Measurements from ENCODE around the gene NCF1.
"Not testable (repeated sequence)": the region's sequence is repeated elsewhere in the genome, so short reads cannot be mapped to it uniquely, and the experiment has no call there.

Gene NCF1

DNA sequence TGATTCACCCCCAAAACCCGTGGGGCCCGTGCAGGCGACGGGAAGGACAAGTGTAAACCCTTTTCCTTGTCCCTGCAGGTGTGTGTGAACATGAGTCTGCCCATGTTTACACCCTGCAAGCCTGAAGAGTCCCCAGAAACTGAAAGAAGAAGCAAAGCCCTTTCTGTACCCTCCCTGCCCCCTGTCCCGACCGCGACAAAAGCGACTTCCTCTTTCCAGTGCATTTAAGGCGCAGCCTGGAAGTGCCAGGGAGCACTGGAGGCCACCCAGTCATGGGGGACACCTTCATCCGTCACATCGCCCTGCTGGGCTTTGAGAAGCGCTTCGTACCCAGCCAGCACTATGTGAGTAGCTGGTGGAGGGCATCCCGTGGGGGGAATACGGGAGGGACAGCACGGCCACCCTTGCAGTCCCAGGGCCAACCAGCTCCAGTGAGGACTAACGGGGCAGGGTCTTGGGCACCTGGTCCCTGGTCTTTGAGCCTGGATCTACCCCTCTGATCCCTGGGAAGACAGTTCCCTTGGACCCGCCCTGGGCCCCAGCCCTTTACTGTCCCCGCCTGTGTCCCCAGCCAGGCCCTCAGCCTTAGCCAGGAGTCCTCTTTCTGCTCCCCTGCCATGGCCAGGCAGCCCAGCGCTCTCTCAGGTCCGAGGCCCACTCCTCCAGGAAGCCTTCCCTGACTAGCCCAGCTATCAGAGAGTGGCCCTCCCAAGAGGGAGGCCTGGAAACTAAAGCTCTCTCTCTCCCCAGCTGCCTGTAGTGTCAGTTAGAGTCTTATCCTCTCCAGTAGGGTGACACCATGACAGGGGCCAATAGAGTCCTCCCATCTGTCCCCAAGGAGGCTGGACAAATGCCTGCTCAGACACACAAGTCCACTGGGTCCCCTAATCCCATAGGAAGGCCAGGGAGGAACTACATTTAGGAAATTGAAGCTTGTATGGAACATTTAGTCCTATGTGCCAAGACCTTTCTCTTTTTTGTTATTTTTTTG lies at the start of gene NCF1:
Gene NCF1 (plus strand): TSS at position 252 of the 991 bp plus-strand sequence. CDS start 21 bp downstream, at position 273.
- not testable (repeated sequence) for DNase-seq (ENCODE audit: low read depth in 2 of 2)

DNA sequence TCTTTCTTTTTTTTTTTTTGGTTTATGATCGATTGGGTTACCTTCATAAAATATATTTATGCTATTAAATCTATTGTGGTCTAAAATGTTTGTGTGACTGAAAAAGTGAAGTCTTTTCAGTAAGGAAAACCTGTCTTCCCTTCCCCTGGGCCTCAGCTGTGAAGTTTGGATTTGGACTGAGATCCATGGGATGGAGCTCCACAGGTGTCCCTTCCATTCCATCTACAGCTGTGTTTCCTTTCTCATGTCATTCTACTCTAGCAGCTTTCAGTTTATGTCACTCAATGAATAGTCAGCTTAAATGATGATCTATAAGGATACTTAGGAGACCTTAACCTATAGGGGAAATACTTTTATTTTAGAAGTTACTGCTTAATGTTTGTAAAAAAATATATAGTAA lies 48.0 kb upstream of the NCF1 start:
- DNase-seq (ENCODE audit: low read depth in 2 of 2): no peak

DNA sequence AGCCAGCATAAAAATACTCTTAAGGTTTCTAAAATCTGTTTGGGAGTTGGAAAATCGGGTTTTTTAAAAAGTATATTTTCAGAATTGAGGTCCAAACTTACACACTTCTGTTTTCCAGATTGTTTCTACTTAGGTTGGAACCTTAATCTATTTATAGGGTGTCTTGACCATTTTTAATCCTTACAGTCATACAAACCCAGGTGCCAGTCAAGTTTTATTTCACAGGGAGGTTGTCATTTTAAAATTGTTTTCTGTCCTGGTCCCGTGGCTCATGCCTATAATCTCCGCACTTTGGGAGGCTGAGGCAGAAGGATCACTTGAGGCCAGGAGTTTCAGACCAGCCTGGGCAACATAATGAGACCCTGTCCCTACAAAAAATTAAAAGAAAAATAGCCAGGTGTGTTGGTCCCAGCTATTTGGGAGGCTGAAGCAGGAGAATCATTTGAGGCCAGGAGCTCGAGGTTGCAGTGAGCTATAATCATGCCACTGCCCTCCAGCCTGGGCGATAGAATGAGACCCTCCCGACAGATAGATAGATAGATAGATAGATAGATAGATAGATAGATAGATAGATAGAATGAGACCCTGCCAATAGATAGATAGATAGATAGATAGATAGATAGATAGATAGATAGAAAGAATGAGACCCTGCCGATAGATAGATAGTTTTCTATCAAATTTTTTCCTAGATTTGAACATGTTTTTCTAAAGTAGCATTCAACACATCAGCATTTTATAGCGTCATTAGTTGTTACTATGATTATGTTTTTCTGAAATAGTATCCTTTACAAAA lies 47.3 kb upstream of the NCF1 start:
- no peak for DNase-seq (ENCODE audit: low read depth in 2 of 2)

DNA sequence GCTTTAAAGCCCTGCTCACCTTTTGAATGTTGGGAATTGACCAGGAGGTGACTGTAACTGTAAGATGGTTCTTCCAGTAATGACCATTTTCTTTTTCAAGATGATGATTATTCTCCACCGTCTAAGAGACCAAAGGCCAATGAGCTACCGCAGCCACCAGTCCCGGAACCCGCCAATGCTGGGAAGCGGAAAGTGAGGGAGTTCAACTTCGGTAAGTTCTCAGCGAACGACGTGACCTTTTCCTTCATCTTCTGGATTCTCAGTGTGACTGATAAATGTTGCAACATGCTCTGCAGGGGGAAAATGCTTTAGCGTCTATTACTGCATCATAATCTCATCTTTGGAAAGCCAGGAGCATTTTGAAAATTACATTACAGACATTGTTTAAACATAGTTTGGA lies 45.1 kb upstream of the NCF1 start:
- DNase-seq (ENCODE audit: low read depth in 2 of 2): not testable (repeated sequence)

DNA sequence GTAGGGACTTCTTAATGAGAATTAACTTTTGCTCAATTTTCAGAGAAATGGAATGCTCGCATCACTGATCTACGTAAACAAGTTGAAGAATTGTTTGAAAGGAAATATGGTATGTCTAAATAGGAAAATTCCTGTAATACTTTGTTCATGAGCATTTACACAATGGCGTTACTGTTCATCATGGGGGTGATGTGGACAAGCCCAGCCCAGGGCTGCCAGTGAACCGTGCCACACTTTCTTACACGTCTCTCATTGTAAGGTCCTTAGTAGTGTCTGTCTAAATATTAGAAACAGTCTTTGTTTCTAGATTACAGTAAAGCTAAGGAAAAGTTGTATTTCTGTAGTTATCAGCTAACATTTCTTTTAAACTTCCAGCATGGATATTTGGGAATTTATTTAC lies 43.6 kb upstream of the NCF1 start:
- not testable (repeated sequence) for DNase-seq (ENCODE audit: low read depth in 2 of 2)

DNA sequence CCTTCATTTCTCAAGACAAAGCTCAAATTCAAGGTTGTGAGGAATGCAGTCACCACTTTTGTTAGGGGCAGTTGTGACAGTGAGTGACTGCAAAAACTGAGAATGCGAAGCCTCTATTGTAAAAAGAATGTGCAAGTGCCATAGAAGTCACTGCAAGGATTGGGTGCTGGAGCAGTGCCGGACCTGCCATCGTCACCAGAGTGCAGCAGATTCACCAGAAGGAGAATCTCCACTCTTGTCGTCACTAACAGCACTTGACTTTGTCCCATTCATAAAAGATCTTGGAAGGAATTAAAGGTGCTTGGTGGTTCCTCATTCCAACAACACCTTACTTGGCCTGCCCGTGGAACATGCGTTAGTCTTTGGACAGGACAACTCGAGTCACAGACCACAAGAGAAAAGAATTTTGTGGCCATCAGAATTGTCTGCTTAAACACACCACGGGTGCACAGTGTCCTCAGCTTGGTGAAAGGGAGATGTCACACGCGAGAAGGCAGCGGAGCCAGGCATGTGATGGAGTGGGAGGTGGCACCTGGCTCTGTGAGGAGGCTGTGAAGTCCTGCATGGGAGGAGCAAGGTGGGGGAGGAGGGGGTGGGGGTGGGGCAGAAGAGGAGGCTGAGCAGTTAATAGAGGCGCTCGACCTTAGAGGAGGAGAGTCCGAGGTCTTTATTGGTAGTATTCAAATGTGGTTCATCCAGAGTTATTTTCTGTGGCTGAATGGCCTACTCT lies 33.7 kb upstream of the NCF1 start:
- DNase-seq (ENCODE audit: low read depth in 2 of 2): not testable (repeated sequence)

DNA sequence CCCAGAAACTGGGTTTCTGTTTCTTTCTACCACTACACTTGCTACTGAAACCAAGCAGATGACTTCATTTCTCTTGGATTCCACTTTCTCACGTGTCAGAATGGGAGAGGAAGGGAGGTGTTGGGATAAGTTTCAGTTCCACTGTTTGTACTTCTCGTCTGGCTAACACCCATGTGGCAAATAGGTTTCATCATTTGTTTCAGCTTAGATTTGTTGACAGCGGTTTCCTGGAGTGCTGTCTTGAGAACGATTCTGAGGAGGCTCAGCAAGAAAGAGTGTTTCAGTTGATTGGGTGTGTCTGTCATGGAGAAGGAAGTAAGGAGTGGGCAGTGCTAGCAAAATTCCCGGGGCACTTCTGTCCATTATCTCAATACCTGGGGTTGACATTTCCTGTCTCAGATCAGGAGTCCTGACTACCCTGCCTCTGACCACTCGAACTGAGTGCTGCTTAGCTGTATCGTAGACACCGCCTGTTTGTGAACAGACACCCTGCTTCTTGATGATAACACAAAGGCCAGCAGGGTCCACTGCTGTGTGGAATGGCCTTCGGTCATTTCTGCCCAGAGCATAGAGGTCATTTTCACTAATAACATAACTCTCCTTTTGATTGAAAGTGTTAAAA lies 29.8 kb upstream of the NCF1 start:
- DNase-seq (ENCODE audit: low read depth in 2 of 2): not testable (repeated sequence)

DNA sequence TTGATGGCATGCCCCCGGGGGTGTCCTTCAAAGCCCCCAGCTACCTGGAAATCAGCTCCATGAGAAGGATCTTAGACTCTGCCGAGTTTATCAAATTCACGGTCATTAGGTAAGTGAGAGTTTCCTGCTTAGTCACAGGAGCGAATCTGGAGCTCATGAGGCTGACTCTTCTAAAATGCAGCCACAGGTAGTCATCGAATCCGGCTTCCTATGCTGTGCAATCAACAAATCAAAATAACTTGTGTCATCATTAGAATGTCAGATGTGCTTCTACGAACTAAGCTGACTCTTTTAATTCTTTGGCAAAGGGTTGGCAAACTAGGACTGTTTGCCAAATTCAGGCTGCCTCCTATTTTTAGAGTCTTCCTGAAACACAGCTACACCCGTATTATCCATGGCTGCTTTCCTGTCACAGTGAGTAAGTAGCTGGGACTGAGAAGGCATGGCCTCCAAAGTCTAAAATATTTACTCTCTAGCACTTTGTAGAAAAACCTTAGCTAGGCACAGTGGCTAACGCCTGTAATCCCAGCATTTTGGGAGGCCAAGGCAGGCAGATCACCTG lies 19.8 kb upstream of the NCF1 start:
- DNase-seq (ENCODE audit: low read depth in 2 of 2): not testable (repeated sequence)

DNA sequence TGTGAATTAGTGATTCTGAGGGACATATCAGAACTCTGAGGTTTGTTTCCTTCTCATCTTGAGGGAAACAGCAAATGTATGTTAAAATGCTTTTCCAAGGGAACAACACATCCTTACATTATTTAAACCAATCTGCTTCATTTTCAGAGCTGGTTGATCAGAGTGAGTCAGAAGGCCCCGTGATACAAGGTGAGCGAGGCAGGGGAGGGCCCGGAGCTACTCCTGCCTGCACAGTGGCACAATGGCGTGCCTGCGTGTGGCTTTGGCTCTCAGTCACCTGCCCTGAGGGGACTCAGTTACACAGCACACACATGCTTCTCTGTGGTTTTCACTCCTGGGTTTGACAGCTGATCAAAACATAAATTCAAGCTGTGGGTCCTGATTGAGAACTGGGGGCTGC lies 17.1 kb upstream of the NCF1 start:
- not testable (repeated sequence) for DNase-seq (ENCODE audit: low read depth in 2 of 2)

DNA sequence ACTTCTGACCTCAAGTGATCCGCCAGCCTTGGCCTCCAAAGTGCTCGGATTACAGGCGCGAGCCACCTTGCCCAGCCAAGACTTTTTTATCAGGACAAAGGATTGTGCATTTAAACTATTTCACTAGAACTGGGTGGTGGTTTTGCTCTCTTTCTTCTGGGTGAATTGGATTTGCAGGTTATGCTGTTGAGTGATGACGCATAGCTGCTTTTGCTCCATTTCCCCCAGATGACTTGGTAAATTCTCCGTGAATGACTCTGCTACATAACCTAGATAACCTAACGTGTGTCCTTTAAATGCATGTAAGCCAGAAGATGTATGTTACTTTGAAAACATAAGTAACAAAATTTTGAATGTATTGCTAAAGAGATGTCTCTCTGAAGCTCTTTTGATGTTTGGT lies 15.5 kb upstream of the NCF1 start:
- not testable (repeated sequence) for DNase-seq (ENCODE audit: low read depth in 2 of 2)

DNA sequence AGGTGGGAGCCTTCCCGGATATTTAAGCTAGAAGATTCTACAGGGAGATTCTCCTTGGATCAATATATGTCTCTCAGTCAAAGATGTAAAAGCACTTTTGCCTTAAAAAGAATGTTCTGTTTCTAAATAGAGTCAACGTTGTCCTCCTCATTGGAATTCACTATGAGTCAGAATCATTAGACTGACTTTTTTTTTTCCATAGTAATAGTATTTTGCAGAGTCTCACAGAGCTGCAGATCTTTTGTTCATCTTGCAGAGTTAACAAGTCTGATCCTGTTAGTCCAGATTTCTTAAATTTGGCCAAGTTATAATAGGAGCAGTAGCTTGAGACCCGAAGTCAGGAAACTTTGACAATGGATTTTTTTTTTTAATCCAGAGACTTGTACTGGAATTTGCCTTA lies 14.8 kb upstream of the NCF1 start:
- DNase-seq (ENCODE audit: low read depth in 2 of 2): not testable (repeated sequence)

DNA sequence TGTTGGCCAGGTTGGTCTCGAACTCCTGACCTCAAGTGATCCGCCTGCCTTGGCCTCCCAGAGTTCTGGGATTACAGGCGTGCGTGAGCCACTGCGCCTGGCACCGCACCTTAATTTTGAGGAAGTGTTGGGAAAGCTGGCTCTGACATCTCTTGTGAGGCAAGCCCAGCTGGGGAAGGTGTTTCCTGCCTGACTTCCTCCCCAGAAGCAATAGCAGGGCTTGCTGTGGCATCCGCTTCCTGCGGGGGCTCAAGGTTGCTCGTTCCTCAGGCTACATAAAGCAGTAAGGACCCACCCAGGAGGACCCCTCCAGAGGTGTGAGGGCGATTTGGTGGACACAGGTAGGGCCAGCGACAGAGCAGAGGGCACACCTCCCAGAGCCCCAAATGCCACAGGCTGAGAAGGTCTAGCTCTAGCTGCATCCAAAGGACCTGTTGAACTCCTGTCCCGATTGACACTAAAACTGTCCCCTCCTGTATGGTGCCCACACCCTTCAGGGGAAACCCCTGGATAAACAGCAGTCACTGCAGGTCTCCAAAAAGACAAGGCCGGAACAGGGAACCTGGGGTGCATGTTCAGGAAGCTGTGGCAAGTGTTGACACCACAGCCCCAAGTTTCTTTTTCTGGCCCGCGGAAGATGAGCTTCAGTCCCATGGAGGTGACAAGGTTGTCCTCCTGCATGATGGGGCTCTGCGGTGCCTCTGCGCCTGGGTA lies 8.4 kb upstream of the NCF1 start:
- not testable (repeated sequence) for DNase-seq (ENCODE audit: low read depth in 2 of 2)

DNA sequence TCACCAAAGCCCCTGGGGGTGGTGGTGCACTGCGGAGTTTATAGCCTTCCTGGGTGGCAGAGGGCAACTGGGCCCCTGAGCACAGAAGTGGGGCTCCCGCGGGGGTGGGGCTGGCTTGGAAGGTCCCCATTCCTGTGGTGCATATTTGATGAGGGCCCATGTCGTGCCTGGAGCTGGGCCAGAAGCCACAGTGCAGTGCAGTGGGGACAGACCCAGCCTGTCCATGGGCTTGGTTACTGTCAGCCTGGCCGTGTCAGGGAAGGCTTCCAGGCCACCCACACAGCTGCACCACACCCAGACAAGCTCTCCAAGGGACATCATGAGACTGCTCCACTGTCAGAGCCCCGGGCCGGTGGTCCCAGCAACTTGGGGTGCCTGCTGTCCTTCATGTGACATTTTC lies 7.3 kb upstream of the NCF1 start:
- not testable (repeated sequence) for DNase-seq (ENCODE audit: low read depth in 2 of 2)

DNA sequence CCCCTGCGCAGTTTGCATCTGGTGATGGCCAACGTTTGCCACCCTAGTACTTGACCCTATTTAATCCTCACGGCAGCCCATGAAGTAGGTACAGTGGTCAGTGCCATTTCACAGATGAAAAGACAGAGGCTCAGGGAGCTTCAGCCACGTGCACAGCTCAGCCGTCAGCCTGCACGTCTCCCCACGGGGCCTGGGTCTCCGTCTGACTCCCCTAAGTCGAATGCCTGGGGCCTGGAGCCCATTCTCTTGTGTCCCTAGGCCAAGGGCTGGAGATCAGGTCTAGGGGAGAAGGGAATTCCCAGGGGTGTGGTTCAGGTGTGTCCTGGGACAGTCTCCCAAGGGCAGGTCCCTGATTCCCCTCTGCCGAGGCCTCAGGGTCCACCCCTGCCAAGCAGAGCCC lies 6.8 kb upstream of the NCF1 start:
- not testable (repeated sequence) for DNase-seq (ENCODE audit: low read depth in 2 of 2)

DNA sequence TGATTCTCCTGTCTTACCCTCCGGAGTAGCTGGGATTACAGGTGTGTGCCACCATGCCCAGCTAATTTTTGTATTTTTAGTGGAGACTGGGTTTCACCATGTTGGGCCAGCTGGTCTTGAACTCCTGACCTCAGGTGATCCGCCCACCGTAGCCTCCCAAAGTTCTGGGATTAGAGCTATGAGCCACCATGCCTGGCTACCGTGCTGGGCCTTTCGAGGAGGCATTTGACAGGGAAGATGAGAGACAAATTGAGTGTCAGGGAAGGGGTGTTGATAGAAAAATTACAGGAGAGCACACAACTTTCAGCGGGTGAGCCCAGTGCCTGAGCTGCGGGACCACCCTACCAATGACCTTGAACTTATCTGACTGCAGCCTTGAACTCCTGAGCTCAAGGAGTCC lies 3.7 kb upstream of the NCF1 start:
- DNase-seq (ENCODE audit: low read depth in 2 of 2): not testable (repeated sequence)

DNA sequence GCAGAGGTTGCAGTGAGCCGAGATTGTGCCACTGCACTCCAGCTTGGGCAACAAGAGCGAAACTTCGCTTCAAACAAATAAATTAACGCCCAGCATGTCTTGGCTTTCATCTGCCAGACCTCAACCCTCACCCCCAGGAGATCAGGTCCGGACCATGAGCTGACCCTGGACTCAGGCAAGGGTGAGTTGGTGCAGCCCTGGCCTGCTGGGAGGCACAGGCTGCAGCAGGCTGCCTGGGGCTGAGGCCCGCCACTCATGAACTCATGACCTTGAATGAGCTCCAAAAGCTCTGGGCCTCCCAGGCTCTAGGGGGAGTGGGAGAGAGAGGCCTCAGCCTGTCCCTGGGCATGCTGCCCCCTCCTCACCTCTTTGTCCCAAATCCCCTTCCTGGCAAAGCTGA lies 1.7 kb upstream of the NCF1 start:
- not testable (repeated sequence) for DNase-seq (ENCODE audit: low read depth in 2 of 2)

DNA sequence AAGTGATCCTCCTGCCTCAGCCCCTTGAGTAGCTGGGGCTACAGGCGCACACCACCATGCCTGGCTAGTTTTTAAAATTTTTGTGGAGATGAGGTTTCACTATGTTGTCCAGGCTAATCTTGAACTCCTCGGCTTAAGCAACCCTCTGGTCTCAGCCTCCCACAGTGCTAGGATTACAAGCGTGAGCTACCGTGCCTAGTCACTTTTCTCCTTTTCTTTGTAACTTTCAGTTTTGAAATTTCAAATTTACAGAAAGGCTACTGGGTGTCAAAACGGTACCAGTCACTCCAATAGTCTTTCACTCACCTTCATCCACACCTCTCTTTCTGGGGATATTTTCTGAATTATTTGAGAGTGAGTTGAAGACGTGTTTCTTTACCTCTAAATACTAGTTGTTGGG lies 1.3 kb downstream of the NCF1 start:
- DNase-seq (ENCODE audit: low read depth in 2 of 2): not testable (repeated sequence)

DNA sequence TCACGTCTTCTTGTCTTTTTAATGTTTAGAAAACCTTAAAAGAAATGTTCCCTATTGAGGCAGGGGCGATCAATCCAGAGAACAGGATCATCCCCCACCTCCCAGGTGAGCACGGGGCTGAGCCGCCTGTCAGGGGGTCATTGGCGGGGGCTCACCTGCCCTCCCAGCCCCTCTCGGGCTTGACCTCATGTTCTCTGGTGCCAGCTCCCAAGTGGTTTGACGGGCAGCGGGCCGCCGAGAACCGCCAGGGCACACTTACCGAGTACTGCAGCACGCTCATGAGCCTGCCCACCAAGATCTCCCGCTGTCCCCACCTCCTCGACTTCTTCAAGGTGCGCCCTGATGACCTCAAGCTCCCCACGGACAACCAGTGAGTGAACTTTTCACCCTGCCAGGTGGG lies 5.2 kb downstream of the NCF1 start:
- DNase-seq (ENCODE audit: low read depth in 2 of 2): not testable (repeated sequence)

DNA sequence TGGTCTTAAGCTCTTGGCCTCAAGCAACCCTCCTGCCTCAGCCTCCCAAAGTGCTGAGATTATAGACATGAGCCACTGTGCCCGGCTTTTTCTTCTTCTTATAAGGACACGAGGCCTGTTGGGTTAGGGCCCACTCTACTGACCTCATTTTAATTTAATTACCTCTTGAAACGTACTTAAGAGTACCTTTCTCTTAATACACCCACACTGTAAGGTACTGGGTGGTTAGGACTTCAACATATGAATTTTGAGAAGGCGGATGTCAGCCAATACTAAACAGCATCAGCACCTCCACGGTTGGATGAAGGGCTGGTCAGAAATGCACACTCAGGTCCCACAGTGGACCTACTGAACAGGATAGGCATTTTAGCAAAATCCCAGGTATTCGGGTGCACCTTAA lies 7.9 kb downstream of the NCF1 start:
- not testable (repeated sequence) for DNase-seq (ENCODE audit: low read depth in 2 of 2)

DNA sequence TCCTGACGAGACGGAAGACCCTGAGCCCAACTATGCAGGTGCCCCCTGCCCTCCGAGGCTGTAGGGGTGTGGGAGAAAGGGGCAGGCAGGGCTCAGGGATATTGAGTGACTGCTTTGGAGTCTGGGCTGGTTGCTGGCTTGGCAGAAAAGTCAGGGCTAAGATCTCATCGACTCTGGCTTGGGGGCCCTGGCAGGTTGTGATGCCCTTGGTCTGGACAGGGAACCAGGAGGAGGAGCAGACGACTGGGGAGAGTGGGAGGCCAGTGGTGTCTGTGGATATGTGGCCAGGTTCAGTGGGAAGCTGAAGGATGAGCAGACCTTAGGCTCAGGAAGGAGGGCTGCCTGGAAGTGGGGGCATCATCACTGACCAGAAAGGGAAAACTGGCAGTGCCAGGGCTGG lies 9.8 kb downstream of the NCF1 start:
- DNase-seq (ENCODE audit: low read depth in 2 of 2): not testable (repeated sequence)

Data from activated CD8-positive, alpha-beta memory T cell treated with anti-CD3 and anti-CD28 coated beads for 4 hours (primary cell).